ENCODE data around the gene TAF3.

TAF3 gene

DNA sequence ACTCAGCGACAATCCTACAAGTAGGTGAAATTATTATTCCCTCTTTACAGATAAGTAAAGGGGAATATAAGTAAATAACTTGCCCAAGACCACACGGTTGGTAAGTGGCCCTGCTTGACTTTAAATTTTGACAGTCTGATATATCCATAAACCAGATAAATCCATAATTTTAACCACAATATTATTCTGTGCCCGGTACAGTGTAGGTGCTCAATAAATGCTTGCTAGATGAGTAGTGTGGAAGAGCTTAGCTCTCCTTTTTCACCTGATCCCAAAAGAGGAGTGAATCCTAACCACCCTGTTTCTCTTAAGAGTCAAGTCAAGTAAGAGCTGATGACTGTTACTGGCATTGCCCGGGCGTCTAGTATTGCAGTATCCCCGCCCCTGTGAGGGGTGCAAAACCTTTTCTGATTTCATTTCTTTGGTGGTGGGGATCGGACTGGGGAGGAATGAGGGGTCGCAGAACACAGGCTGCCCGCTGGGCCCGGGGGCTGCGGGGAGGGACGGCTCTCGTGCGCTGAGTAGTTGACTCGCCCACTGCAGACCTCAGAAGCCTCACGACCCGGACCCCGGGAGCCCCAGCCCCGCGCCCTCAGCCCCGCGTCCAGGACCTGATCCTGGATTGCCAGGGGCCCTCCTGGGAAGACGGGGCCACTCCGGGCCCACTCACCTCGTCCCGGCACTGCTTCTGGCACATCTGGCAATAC is 31.0 kb upstream of the TAF3 start:
- TF ChIP-seq CTCF (IDR thresholded peaks at IDR 0.05), result no peak
- Histone ChIP-seq H3K36me3 (peaks cover 3% of the 10 kb centered on the region), H3K27ac (peak overlapping the region; percentile 75), H3K27me3 (no peaks in the 10 kb centered on the region), H3K9me3 (no peaks in the 10 kb centered on the region), H3K4me3 (ENCODE audit: low read depth in 1 of 2, low read length in 1 of 2) (peak overlapping the region; percentile 86 to 89), H3K4me1 (ENCODE audit: control insufficient read depth in 1 of 2, insufficient read depth in 1 of 2, low read depth in 1 of 2, low read length in 1 of 2) (peaks cover 27 to 33% of the 10 kb centered on the region in 2 experiments)

GRCh38 chr10:7787857-7788638 is 30.3 kb upstream of the TAF3 start, which contains the start of the genes ATP5F1C and KIN:
TSS of gene ATP5F1C (plus strand) at chr10:7788177. CDS start at chr10:7788208, 31 bp downstream.
TSS of gene KIN (minus strand) at chr10:7787993. CDS start at chr10:7787933, 60 bp downstream.
- no peak for TF ChIP-seq CTCF (IDR thresholded peaks at IDR 0.05)
- Histone ChIP-seq H3K4me3 (ENCODE audit: low read depth in 1 of 2, low read length in 1 of 2) (peak within 1 kb of the TSS; percentile 86 to 89), H3K27ac (peak within 1 kb of the TSS; percentile 75), H3K9me3 (no peaks in the 10 kb centered on the region), H3K27me3 (no peaks in the 10 kb centered on the region), H3K36me3 (no peaks in the 10 kb centered on the region), H3K4me1 (ENCODE audit: control insufficient read depth in 1 of 2, insufficient read depth in 1 of 2, low read depth in 1 of 2, low read length in 1 of 2) (peaks cover 27 to 33% of the 10 kb centered on the region in 2 experiments)

DNA sequence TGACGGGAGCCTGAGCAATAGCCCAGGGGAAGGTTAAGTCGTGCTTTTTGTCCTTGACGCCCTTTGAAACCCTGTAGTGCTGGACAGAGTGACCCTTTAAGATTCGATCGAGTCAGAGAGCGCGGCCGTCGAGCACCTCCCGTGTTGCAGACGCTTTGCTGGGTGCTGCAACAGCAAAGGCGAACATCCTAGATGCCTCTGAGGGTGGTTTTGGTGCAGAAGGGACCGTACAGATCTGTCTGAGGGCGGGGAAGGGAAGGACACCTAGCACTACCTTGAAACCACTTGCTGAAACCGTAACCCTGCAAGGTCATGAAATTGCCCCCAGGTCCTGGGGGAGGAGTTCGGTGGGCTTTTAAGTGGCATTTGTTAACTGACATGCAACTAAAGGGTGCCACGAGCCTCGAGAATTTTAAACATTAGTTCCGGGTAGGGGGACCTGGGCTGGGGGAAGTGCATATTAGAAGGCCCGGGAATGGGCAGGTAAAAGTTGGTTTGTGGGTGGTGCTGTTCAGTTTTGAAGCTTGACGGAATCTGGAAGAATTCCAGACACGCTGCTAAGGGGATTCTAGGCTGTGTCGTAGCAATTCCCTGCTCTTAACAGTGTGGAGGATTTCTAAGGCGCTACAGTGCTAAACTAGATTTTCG is 29.5 kb upstream of the TAF3 start:
- no peaks in the 10 kb centered on the region for H3K27me3 ChIP-seq
- peaks cover 27 to 33% of the 10 kb centered on the region in 2 experiments for H3K4me1 ChIP-seq (ENCODE audit: control insufficient read depth in 1 of 2, insufficient read depth in 1 of 2, low read depth in 1 of 2, low read length in 1 of 2)
- no peak for TF ChIP-seq CTCF (IDR thresholded peaks at IDR 0.05)
- H3K4me3 ChIP-seq (ENCODE audit: low read depth in 1 of 2, low read length in 1 of 2), result peak overlapping the region; percentile 86 to 89
- H3K36me3 ChIP-seq, result no peaks in the 10 kb centered on the region
- H3K9me3 ChIP-seq, result no peaks in the 10 kb centered on the region
- peak overlapping the region; percentile 75 for H3K27ac ChIP-seq

DNA sequence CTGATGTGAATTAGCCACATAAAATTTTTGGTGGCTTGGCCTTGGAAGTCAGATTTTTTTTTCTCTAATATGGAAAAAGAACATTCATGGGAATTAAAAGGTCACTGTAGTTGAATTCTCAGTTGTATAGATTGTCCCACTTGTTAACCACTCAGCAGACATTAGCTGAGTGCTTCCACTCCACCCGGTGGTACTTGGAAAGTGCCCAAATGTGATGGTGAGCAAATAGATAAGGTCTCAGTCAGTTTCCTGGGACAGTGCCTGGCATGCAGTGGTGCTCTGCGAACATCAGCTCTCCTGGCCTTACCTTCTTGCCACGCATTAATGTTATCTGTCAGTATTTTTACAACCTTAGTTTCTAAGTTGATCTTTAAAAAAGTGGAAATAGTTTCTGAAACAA is 28.9 kb upstream of the TAF3 start:
- Histone ChIP-seq H3K36me3 (no peaks in the 10 kb centered on the region), H3K27ac (no peak overlapping the region), H3K4me3 (ENCODE audit: low read depth in 1 of 2, low read length in 1 of 2) (peak overlapping the region; percentile 86 to 89), H3K4me1 (ENCODE audit: control insufficient read depth in 1 of 2, insufficient read depth in 1 of 2, low read depth in 1 of 2, low read length in 1 of 2) (peaks cover 27 to 33% of the 10 kb centered on the region in 2 experiments), H3K9me3 (no peaks in the 10 kb centered on the region), H3K27me3 (no peaks in the 10 kb centered on the region)
- TF ChIP-seq CTCF (IDR thresholded peaks at IDR 0.05), result no peak

GRCh38 chr10:7792541-7792940 is 25.8 kb upstream of the TAF3 start:
- Histone ChIP-seq H3K4me1 (ENCODE audit: control insufficient read depth in 1 of 2, insufficient read depth in 1 of 2, low read depth in 1 of 2, low read length in 1 of 2) (peaks cover 17 to 19% of the 10 kb centered on the region in 2 experiments), H3K36me3 (peaks cover 10% of the 10 kb centered on the region), H3K27me3 (no peaks in the 10 kb centered on the region), H3K4me3 (ENCODE audit: low read depth in 1 of 2, low read length in 1 of 2) (no peak overlapping the region), H3K9me3 (no peaks in the 10 kb centered on the region), H3K27ac (no peak overlapping the region)
- no peak for TF ChIP-seq CTCF (IDR thresholded peaks at IDR 0.05)
